Measurements from ENCODE around the gene PILRA. TPM values are rescaled to one million over a fixed set of nuclear protein-coding genes. Genes with fewer than 3 reads are reported as not detected.

Gene PILRA
- total and polyA plus RNA-seq, 9 donors, result 1.5 to 25.9 (median 4.8) TPM

DNA sequence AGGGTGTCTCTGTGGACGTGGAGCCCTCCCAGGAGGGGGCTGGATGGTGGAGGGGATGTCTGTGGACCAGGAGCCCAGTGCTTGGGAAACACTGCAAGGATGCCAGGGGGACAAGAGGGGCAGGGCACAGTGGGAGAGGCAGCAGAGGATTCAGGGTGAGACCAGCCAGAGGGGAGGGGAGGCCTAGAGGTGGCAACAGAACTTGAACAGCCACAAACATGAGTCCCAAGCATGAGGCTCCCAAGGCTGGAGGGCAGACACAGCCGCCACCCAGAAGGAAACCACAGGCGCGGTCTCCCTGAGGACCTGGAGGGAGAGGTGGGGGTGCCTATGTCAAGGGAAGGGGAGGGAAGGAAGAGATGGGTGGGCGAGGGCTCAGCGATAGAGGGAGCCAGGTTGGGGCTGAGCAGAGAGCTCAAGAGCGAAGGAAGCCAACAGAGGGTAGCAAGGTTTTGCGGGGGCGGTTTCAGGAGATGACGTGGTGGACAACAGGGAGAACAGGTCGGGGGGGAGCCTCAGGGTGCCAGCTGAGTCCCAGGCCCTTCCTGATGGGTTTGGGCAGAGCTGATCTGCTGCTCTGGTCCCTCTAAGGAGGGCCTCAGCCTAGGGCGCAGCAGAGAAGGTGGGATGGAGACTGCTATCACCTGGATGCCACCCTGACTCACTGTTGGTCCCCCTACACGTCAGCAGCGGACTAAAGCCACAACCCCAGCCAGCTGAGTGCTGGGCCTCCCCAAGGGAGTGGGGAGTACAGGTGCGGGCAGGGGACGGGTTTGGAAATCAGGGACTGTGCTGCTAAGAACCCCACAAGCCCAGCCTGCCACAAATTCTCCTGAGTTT is 6.7 kb upstream of the PILRA start:
- Histone ChIP-seq H3K4me1 (ENCODE audit: insufficient read depth) (no peaks in the 10 kb centered on the region), H3K27ac (no peak overlapping the region), H3K36me3 (no peaks in the 10 kb centered on the region), H3K9me3 (no peaks in the 10 kb centered on the region), H3K27me3 (no peaks in the 10 kb centered on the region), H3K4me3 (no peak overlapping the region)
- intact Hi-C loops (cut with DNase I), result no loop called here
- TF ChIP-seq EP300 (IDR thresholded peaks at IDR 0.05), result no peak
- TF ChIP-seq, protein P1, sequence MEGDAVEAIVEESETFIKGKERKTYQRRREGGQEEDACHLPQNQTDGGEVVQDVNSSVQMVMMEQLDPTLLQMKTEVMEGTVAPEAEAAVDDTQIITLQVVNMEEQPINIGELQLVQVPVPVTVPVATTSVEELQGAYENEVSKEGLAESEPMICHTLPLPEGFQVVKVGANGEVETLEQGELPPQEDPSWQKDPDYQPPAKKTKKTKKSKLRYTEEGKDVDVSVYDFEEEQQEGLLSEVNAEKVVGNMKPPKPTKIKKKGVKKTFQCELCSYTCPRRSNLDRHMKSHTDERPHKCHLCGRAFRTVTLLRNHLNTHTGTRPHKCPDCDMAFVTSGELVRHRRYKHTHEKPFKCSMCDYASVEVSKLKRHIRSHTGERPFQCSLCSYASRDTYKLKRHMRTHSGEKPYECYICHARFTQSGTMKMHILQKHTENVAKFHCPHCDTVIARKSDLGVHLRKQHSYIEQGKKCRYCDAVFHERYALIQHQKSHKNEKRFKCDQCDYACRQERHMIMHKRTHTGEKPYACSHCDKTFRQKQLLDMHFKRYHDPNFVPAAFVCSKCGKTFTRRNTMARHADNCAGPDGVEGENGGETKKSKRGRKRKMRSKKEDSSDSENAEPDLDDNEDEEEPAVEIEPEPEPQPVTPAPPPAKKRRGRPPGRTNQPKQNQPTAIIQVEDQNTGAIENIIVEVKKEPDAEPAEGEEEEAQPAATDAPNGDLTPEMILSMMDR (IDR thresholded peaks at IDR 0.05), result no peak
- TF ChIP-seq POLR2A (IDR thresholded peaks at IDR 0.05), result no peak
- WGBS, 3 donors, result 88 to 92% (median 90%) methylated on average over 16 of the region's 16 CpGs
- DNase-seq, result no peak

DNA sequence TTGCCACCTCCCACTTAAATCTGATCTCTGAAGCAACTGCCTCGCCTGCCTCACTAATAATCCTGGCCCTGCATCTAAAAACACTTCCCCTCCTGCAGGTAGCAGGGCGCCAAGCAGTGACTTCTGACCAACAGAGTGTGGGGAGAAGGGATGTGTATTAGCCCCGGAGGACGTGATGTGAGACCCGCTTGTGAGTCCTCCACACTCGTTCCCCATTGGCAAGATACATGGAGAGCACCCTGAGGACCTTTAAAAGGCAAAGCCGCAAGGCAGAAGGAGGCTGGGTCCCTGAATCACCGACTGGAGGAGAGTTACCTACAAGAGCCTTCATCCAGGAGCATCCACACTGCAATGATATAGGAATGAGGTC is 6.1 kb upstream of the PILRA start:
- 92 to 93% (median 93%) methylated on average over 8 of the region's 8 CpGs for WGBS, 3 donors

DNA sequence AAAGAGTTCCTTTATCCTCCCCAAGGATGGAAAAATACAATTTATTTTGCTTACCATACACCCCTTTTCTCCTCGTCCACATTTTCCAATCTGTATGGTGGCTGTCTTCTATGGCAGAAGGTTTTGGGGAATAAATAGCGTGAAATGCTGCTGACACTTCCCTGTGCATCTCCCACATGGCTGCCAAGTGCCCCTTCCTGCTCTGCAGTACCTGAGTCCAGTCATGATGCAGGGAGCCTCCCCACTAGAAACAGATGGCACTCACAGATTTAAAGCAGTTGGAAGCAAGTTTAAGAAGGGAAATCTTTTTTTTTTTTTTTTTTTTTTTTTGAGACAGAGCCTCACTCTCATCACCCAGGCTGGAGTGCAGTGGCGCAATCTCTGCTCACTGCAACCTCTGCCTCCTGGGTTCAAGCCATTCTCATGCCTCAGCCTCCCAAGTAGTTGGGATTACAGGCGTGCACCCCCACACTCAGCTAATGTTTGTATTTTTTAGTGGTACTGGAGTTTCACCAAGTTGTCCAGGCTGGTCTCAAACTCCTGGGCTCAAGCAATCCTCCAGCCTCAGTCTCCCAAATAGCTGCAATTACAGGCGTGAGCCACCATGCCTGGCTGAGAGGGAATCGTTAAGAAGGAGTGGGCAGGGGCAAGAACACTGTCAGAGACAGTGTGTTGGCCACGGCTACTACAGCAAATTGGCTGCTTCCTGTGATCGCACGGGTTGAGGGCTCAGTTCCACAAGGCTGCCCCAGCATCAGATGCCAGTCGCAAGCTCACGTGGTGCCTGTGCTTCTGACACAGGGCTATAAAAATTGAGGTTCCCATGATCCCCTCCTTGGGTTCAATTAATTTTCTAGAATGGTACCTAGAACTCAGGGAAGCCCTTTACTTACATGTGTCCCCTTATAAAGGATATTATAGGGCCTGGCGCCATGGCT is 5.3 kb upstream of the PILRA start:
- WGBS, 3 donors, result 84 to 87% (median 85%) methylated on average over 12 of the region's 12 CpGs
- Histone ChIP-seq H3K27me3 (no peaks in the 10 kb centered on the region), H3K27ac (no peak overlapping the region), H3K4me1 (ENCODE audit: insufficient read depth) (no peaks in the 10 kb centered on the region), H3K36me3 (no peaks in the 10 kb centered on the region), H3K9me3 (no peaks in the 10 kb centered on the region), H3K4me3 (no peak overlapping the region)
- DNase-seq, result no peak
- TF ChIP-seq POLR2A (IDR thresholded peaks at IDR 0.05), result no peak
- no peak for TF ChIP-seq EP300 (IDR thresholded peaks at IDR 0.05)
- TF ChIP-seq, protein P1 (IDR thresholded peaks at IDR 0.05), result no peak
- intact Hi-C loops (cut with DNase I), result no loop called here

More for the DNA sequence above, 6.1 kb upstream of the PILRA start:
- Histone ChIP-seq H3K4me3 (no peak overlapping the region), H3K4me1 (ENCODE audit: insufficient read depth) (no peaks in the 10 kb centered on the region), H3K27ac (no peak overlapping the region), H3K27me3 (no peaks in the 10 kb centered on the region), H3K9me3 (no peaks in the 10 kb centered on the region), H3K36me3 (no peaks in the 10 kb centered on the region)
- TF ChIP-seq POLR2A (IDR thresholded peaks at IDR 0.05) (no peak), EP300 (IDR thresholded peaks at IDR 0.05) (no peak)
- TF ChIP-seq, protein P1 (IDR thresholded peaks at IDR 0.05), result no peak
- no peak for DNase-seq
- intact Hi-C loops (cut with DNase I), result no loop called here

DNA sequence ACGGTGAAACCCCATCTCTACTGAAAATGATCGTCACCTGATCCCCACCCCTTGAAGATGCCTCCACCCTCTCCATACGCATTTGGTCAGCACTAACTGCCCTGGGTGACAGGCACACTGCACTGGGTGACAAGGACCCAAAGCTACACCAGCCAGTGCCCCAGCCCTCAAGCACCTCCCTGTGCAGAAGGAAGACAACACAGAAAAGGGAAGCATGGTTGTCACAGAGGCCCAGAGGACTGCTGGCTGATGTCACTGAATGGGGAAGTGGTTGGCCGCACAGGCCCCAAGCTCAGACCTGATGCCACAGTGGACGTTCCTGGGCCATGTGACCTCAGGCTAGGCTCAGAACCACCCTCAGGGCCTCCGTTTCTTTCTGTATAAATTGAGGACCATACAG is 4.2 kb upstream of the PILRA start:
- Histone ChIP-seq H3K4me3 (no peak overlapping the region), H3K9me3 (no peaks in the 10 kb centered on the region), H3K27me3 (no peaks in the 10 kb centered on the region), H3K27ac (no peak overlapping the region), H3K4me1 (ENCODE audit: insufficient read depth) (no peaks in the 10 kb centered on the region), H3K36me3 (no peaks in the 10 kb centered on the region)
- DNase-seq, result no peak
- no peak for TF ChIP-seq EP300 (IDR thresholded peaks at IDR 0.05)
- TF ChIP-seq, protein P1 (IDR thresholded peaks at IDR 0.05), result no peak
- no peak for TF ChIP-seq POLR2A (IDR thresholded peaks at IDR 0.05)
- intact Hi-C loops (cut with DNase I), result no loop called here
- WGBS, 3 donors, result 60 to 68% (median 62%) methylated on average over 6 of the region's 6 CpGs
